Urinary bladder (tissue), 4 donors: ENCODE data around the gene ARHGAP25. TPM values are rescaled to one million over a fixed set of nuclear protein-coding genes. Genes with fewer than 3 reads are reported as not detected.

Experiments
- DNase-seq: peaks from one replicate; pipeline ENCODE4 v3.0.0-alpha.2; 2015; ENCODE audit errors: extremely low spot score
- H3K27ac ChIP-seq: one replicate; pipeline ENCODE4 v1.5.1; 2013; ENCODE audit warnings: low read depth, mild to moderate bottlenecking, moderate library complexity
- H3K36me3 ChIP-seq: one replicate; pipeline ENCODE4 v1.6.1; 2013; ENCODE audit warnings: mild to moderate bottlenecking, moderate library complexity; ENCODE audit not compliant: insufficient read depth
- H3K4me1 ChIP-seq: one replicate; pipeline ENCODE4 v1.6.1; 2013; ENCODE audit warnings: mild to moderate bottlenecking, moderate library complexity; ENCODE audit not compliant: insufficient read depth
- H3K4me3 ChIP-seq: one replicate; pipeline ENCODE4 v1.5.1; 2013; ENCODE audit warnings: low read depth, low read length
- WGBS: extraction: QIAGEN DNeasy Blood & Tissue Kit; methylation state at CpG from one replicate; pipeline ENCODE4 v1.1.7; 2013; 5-methylcytosine and 5-hydroxymethylcytosine counted together
- polyA plus RNA-seq: library from polyadenylated mRNA; stranded (reverse); fragments of 200-250 nt; gene quantifications from one replicate; pipeline ENCODE4 v1.2.3, GENCODE V29; 2013
- total RNA-seq: library from RNA; depleted of rRNA; stranded (reverse); fragments of >200 nt; gene quantifications from one replicate; pipeline ENCODE4 v1.2.3, GENCODE V29; 2014
- donor health status: healthy with polysubstance abuse.
- donor health status: healthy.

Gene ARHGAP25
- total and polyA plus RNA-seq, 2 donors, result 4.4 to 5.2 TPM

- Histone ChIP-seq H3K36me3 (no peaks in the 10 kb centered on the region), H3K27ac (no peak overlapping the region), H3K4me1 (no peaks in the 10 kb centered on the region), H3K4me3 (no peak overlapping the region)
- 95% methylated on average over 3 of the region's 3 CpGs for WGBS
- no peak for DNase-seq
Observed at GRCh38 chr2:68855550-68855949, 120.9 kb downstream of the ARHGAP25 start.

GRCh38 chr2:68857202-68857845 is 122.7 kb downstream of the ARHGAP25 start:
- DNase-seq, result no peak
- 84% methylated on average over 3 of the region's 3 CpGs for WGBS

GRCh38 chr2:68857855-68858456 is 123.3 kb downstream of the ARHGAP25 start:
- no peaks in the 10 kb centered on the region for H3K4me1 ChIP-seq
- H3K4me3 ChIP-seq, result no peak overlapping the region
- no peak overlapping the region for H3K27ac ChIP-seq
- no peak for DNase-seq
- H3K36me3 ChIP-seq, result no peaks in the 10 kb centered on the region
- WGBS, result 77% methylated on average over 4 of the region's 4 CpGs

More at GRCh38 chr2:68857202-68857845, 122.7 kb downstream of the ARHGAP25 start:
- Histone ChIP-seq H3K4me1 (no peaks in the 10 kb centered on the region), H3K4me3 (no peak overlapping the region), H3K36me3 (no peaks in the 10 kb centered on the region), H3K27ac (no peak overlapping the region)

- no peak for DNase-seq
- Histone ChIP-seq H3K4me1 (no peaks in the 10 kb centered on the region), H3K27ac (no peak overlapping the region), H3K4me3 (no peak overlapping the region), H3K36me3 (no peaks in the 10 kb centered on the region)
- WGBS, result 61% methylated on average over 3 of the region's 3 CpGs
Observed at GRCh38 chr2:68860111-68860510, 125.5 kb downstream of the ARHGAP25 start.

- no peak for DNase-seq
- Histone ChIP-seq H3K27ac (no peak overlapping the region), H3K4me3 (no peak overlapping the region), H3K36me3 (no peaks in the 10 kb centered on the region), H3K4me1 (no peaks in the 10 kb centered on the region)
Observed at GRCh38 chr2:68861330-68861729, 126.7 kb downstream of the ARHGAP25 start.

GRCh38 chr2:68862889-68863288 is 128.3 kb downstream of the ARHGAP25 start:
- Histone ChIP-seq H3K36me3 (no peaks in the 10 kb centered on the region), H3K27ac (no peak overlapping the region), H3K4me3 (no peak overlapping the region), H3K4me1 (no peaks in the 10 kb centered on the region)
- no peak for DNase-seq
- WGBS, result 39% methylated on average over 7 of the region's 7 CpGs

GRCh38 chr2:68863996-68864395 is 129.4 kb downstream of the ARHGAP25 start:
- 91% methylated on average over 2 of the region's 2 CpGs for WGBS
- no peaks in the 10 kb centered on the region for H3K4me1 ChIP-seq
- no peaks in the 10 kb centered on the region for H3K36me3 ChIP-seq
- no peak overlapping the region for H3K4me3 ChIP-seq
- H3K27ac ChIP-seq, result no peak overlapping the region
- no peak for DNase-seq

GRCh38 chr2:68865108-68865507 is 130.5 kb downstream of the ARHGAP25 start:
- Histone ChIP-seq H3K36me3 (no peaks in the 10 kb centered on the region), H3K27ac (no peak overlapping the region), H3K4me1 (no peaks in the 10 kb centered on the region), H3K4me3 (no peak overlapping the region)
- DNase-seq, result no peak

- no peaks in the 10 kb centered on the region for H3K4me1 ChIP-seq
- no peaks in the 10 kb centered on the region for H3K36me3 ChIP-seq
- H3K4me3 ChIP-seq, result no peak overlapping the region
- no peak for DNase-seq
- WGBS, result 60% methylated on average over 2 of the region's 2 CpGs
- no peak overlapping the region for H3K27ac ChIP-seq
Observed at GRCh38 chr2:68870215-68870614, 135.6 kb downstream of the ARHGAP25 start.

GRCh38 chr2:68871159-68871764 is 136.7 kb downstream of the ARHGAP25 start, which contains the start of gene BMP10:
Gene BMP10 (minus strand): TSS chr2:68871397. CDS start chr2:68871358, 39 bp downstream.
- 68% methylated on average over 6 of the region's 6 CpGs for WGBS

More at GRCh38 chr2:68871159-68871764, 136.7 kb downstream of the ARHGAP25 start, which contains the start of gene BMP10:
- no peaks in the 10 kb centered on the region for H3K36me3 ChIP-seq
- no peak within 1 kb of the TSS for H3K4me3 ChIP-seq
- no peak within 1 kb of the TSS for H3K27ac ChIP-seq
- H3K4me1 ChIP-seq, result no peaks in the 10 kb centered on the region
- no peak for DNase-seq

Other genes with a start within 250 kb of the ARHGAP25 start
- gene PROKR1, start 91.2 kb upstream of the ARHGAP25 start, total RNA-seq, result 0.69 TPM
- gene PROKR1, start 91.2 kb upstream of the ARHGAP25 start, polyA plus RNA-seq, result 0.06 TPM
- not detected for gene BMP10, start 136.6 kb downstream of the ARHGAP25 start, total RNA-seq
- not detected for gene BMP10, start 136.6 kb downstream of the ARHGAP25 start, polyA plus RNA-seq
- not detected for gene GKN2, start 218.1 kb downstream of the ARHGAP25 start, total RNA-seq
- gene GKN2, start 218.1 kb downstream of the ARHGAP25 start, polyA plus RNA-seq, result not detected
- not detected for gene GKN1, start 239.8 kb downstream of the ARHGAP25 start, total RNA-seq
- 0.47 TPM for gene GKN1, start 239.8 kb downstream of the ARHGAP25 start, polyA plus RNA-seq